ENCODE measurements around the gene MCIDAS.

MCIDAS gene

DNA sequence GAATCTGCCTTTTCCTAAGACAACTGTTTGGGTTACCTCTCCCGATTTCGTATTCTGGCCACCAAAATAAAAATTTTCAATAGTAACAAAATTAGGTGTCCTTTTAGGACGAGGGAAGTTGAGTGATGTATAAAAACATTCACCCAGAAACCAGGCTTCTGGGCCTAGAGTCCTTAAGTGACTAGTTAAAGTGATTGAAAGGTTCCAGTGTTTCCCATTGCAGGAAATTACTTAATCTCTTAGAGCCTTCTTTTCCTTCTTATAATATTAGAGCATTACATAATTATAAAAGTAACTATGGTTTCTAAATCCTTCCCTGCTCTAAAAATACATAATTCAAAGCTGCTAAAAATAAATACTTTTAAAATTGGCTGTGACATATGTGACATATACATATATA lies 7.3 kb downstream of the MCIDAS start:
- peaks cover 10% of the 10 kb centered on the region for H3K4me1 ChIP-seq (ENCODE audit: insufficient read depth, low read length)
- no peak overlapping the region for H3K4me3 ChIP-seq (ENCODE audit: low read depth in 1 of 2, low read length in 2 of 2)
- peaks cover 3% of the 10 kb centered on the region for H3K9me3 ChIP-seq (ENCODE audit: low read length)
- peaks cover 46 to 54% of the 10 kb centered on the region in 2 donors for H3K27me3 ChIP-seq (ENCODE audit: control insufficient read depth in 1 of 2, insufficient read depth in 2 of 2, low read length in 2 of 2)
- no peak overlapping the region for H3K27ac ChIP-seq (ENCODE audit: low read depth, low read length)
- no peaks in the 10 kb centered on the region for H3K36me3 ChIP-seq (ENCODE audit: insufficient read depth, low read length)
- H3K9ac ChIP-seq (ENCODE audit: low read length): no peak overlapping the region

DNA sequence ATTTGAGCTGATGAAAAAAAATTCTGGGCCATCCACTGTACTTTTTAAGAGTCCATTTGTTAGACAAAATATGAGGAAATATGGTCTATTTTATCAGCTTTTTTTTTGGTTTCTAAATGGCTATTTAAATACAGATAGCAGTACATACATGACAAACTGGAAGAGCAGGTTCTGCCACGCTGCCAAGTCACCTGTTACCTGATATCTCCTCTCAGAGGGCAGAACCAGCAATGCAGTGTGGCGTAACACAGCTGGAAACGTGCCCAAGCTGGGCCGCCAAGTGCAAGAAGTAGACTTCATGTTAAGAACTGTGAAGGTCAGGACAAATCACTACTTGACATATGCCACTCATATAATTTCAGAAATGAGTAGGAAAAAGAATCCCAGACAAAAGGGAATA lies 8.1 kb downstream of the MCIDAS start:
- Histone ChIP-seq H3K36me3 (ENCODE audit: insufficient read depth, low read length) (no peaks in the 10 kb centered on the region), H3K4me3 (ENCODE audit: low read depth in 1 of 2, low read length in 2 of 2) (no peak overlapping the region), H3K27ac (ENCODE audit: low read depth, low read length) (no peak overlapping the region), H3K9me3 (ENCODE audit: low read length) (no peaks in the 10 kb centered on the region), H3K9ac (ENCODE audit: low read length) (no peak overlapping the region), H3K4me1 (ENCODE audit: insufficient read depth, low read length) (peaks cover 10% of the 10 kb centered on the region), H3K27me3 (ENCODE audit: control insufficient read depth in 1 of 2, insufficient read depth in 2 of 2, low read length in 2 of 2) (peaks cover 38 to 46% of the 10 kb centered on the region in 2 donors)

DNA sequence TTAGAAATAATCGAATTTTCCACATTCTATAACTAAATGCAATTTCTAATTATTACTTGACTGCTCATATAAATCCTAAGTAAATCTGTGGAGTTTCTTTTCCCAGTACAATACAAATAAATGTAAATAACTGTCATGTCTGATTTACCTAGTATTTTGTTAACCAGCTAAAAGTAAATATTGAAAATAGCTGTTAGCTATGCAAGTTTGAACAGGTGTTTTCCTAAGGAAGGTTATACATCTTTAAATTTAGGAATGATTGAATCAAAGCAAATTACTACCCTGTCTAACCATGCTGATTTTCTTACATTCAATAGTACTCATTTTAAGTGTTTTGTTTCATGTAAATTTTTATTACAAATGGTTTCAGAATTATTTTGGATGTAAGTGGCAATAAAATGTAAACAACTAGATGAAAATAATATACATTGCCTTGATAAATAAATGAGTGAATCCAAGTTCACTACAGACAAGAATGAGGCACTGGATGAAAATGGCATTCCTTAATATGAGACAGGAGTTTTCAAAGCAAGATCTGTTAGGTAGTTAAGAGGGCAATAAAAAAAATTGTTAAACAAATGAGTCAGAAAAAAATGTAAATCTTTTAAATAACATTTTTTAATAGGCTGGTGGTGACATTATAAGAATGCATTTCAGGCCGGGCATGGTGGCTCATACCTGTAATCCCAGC lies 15.8 kb downstream of the MCIDAS start:
- Histone ChIP-seq H3K27me3 (ENCODE audit: control insufficient read depth in 1 of 2, insufficient read depth in 2 of 2, low read length in 2 of 2) (no peaks in the 10 kb centered on the region), H3K9ac (ENCODE audit: low read length) (no peak overlapping the region), H3K36me3 (ENCODE audit: insufficient read depth, low read length) (no peaks in the 10 kb centered on the region), H3K4me3 (ENCODE audit: low read depth in 1 of 2, low read length in 2 of 2) (no peak overlapping the region), H3K27ac (ENCODE audit: low read depth, low read length) (no peak overlapping the region), H3K9me3 (ENCODE audit: low read length) (no peaks in the 10 kb centered on the region), H3K4me1 (ENCODE audit: insufficient read depth, low read length) (no peaks in the 10 kb centered on the region)

DNA sequence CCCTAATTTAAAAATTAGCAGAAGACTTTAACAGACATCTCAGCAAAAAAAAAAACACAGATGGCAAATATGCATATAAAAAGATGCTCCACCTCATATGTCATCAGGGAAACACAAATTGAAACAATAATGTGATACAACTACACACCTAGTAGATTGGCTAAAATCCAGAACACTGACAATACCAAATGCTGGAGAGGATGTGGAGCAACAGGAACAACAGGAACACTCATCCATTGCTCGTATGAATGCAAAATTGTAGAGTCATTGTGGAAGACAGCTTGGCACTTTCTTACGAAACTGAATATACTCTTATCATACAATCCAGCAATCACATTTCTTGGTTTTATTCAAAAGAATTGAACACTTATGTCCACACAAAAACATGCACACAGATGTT lies 22.1 kb downstream of the MCIDAS start:
- Histone ChIP-seq H3K27ac (ENCODE audit: low read depth, low read length) (no peak overlapping the region), H3K9me3 (ENCODE audit: low read length) (no peaks in the 10 kb centered on the region), H3K27me3 (ENCODE audit: control insufficient read depth in 1 of 2, insufficient read depth in 2 of 2, low read length in 2 of 2) (no peaks in the 10 kb centered on the region), H3K36me3 (ENCODE audit: insufficient read depth, low read length) (no peaks in the 10 kb centered on the region), H3K4me3 (ENCODE audit: low read depth in 1 of 2, low read length in 2 of 2) (no peak overlapping the region), H3K9ac (ENCODE audit: low read length) (no peak overlapping the region), H3K4me1 (ENCODE audit: insufficient read depth, low read length) (no peaks in the 10 kb centered on the region)

DNA sequence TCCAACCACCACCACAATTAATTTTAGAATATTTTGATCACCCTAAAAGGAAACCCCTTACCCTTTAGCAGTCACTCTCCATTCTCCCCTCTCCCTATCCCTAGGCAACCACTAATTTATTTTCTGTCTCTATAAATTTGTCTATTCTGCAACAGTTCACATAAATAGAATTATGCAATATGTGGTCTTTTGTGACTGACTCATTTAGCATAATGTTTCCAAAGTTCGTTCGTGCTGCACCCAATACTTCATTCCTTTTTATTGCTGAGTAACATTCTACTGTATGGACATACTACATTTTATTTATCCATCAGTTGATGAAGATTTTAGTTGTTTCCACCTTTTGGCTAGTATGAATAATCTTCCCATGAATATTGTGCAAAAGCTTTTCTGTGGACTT lies 36.0 kb downstream of the MCIDAS start:
- Histone ChIP-seq H3K27me3 (ENCODE audit: control insufficient read depth in 1 of 2, insufficient read depth in 2 of 2, low read length in 2 of 2) (peaks cover 0 to 6% of the 10 kb centered on the region in 2 donors), H3K4me1 (ENCODE audit: insufficient read depth, low read length) (no peaks in the 10 kb centered on the region), H3K4me3 (ENCODE audit: low read depth in 1 of 2, low read length in 2 of 2) (no peak overlapping the region), H3K9ac (ENCODE audit: low read length) (no peak overlapping the region), H3K36me3 (ENCODE audit: insufficient read depth, low read length) (no peaks in the 10 kb centered on the region), H3K27ac (ENCODE audit: low read depth, low read length) (no peak overlapping the region), H3K9me3 (ENCODE audit: low read length) (no peaks in the 10 kb centered on the region)

DNA sequence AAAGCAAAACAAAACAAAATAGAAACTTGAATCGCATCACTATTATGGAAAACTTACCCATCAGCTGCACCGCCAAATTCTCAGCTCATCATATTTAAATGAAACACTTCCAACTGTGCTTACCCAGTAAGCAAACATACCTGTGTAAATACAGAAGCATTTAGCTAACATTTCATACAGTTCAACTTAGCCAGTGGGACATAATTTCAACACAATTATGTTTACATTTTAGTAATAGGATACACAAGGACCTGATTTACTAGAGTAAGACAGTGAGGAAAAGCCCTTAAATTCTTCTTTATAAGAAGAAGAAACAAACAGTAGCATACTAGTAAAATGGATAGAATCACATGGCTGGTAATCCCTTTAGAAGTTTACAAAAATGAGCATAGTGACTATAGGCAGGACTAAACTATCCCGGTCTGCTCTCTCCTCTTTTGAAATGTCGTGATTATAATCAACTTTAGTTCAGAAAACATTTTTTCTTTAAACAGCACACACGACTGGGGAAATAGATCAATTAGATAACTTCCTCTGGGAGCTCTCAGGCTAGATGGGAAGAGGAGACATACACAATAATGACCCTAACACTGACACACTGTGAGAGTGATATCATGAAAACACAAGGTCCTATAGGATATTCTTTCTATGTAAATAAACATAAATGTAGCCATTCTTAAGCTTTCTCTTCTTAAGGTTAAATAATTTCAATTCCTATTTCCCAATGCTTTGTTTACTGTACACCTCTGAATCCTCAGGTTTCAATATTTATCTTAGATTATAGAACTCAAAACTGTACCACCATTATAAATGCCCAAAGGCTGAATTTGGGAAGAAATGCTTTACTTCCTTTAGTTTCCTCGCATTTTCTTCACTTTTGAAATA lies 38.2 kb downstream of the MCIDAS start:
- H3K9me3 ChIP-seq (ENCODE audit: low read length): no peaks in the 10 kb centered on the region
- H3K27me3 ChIP-seq (ENCODE audit: control insufficient read depth in 1 of 2, insufficient read depth in 2 of 2, low read length in 2 of 2): peaks cover 0 to 6% of the 10 kb centered on the region in 2 donors
- H3K36me3 ChIP-seq (ENCODE audit: insufficient read depth, low read length): no peaks in the 10 kb centered on the region
- H3K9ac ChIP-seq (ENCODE audit: low read length): no peak overlapping the region
- H3K4me1 ChIP-seq (ENCODE audit: insufficient read depth, low read length): no peaks in the 10 kb centered on the region
- no peak overlapping the region for H3K27ac ChIP-seq (ENCODE audit: low read depth, low read length)
- H3K4me3 ChIP-seq (ENCODE audit: low read depth in 1 of 2, low read length in 2 of 2): no peak overlapping the region

DNA sequence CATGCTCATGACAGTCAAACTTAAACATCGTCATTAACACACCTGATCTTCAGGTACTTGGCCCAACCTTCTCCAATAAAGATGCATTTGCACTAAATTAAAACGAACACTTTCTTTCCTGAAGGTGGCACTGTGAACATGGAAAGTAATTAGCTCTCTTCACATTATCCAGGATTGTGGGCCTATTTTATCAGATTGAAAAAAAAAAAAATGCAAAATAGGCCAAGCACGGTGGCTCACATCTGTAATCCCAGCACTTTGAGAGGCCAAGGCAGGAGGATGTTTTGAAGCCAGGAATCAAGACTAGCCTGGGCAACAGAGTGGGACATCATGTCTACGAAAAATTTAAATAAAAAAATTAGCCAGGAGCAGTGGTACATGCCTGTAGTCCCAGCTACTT lies 39.7 kb downstream of the MCIDAS start:
- H3K27ac ChIP-seq (ENCODE audit: low read depth, low read length): no peak overlapping the region
- H3K9ac ChIP-seq (ENCODE audit: low read length): no peak overlapping the region
- no peaks in the 10 kb centered on the region for H3K4me1 ChIP-seq (ENCODE audit: insufficient read depth, low read length)
- no peaks in the 10 kb centered on the region for H3K36me3 ChIP-seq (ENCODE audit: insufficient read depth, low read length)
- no peak overlapping the region for H3K4me3 ChIP-seq (ENCODE audit: low read depth in 1 of 2, low read length in 2 of 2)
- peaks cover 0 to 6% of the 10 kb centered on the region in 2 donors for H3K27me3 ChIP-seq (ENCODE audit: control insufficient read depth in 1 of 2, insufficient read depth in 2 of 2, low read length in 2 of 2)
- H3K9me3 ChIP-seq (ENCODE audit: low read length): peaks cover 4% of the 10 kb centered on the region

DNA sequence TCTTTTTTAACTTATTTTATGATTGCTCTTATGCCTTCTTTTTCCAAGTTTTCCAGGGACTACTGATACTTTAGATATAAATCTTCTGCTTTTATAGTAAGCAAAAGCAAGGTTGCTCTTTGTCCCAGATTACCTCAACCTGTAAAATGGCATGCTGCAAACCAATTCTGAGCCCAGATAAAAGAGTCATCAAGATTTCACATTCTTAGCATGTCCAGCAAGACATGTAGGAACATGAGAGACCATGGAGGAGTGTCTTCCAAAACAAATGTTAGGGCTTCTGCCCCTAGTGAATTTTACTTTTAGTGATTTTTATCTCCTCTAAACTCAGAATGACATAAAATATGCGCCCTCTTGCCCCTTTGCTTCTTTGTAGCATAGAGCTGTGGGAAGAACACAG lies 47.1 kb downstream of the MCIDAS start:
- peaks cover 6% of the 10 kb centered on the region for H3K4me1 ChIP-seq (ENCODE audit: insufficient read depth, low read length)
- H3K9me3 ChIP-seq (ENCODE audit: low read length): peaks cover 4% of the 10 kb centered on the region
- no peak overlapping the region for H3K27ac ChIP-seq (ENCODE audit: low read depth, low read length)
- no peak overlapping the region for H3K9ac ChIP-seq (ENCODE audit: low read length)
- no peak overlapping the region for H3K4me3 ChIP-seq (ENCODE audit: low read depth in 1 of 2, low read length in 2 of 2)
- H3K27me3 ChIP-seq (ENCODE audit: control insufficient read depth in 1 of 2, insufficient read depth in 2 of 2, low read length in 2 of 2): peaks cover 27 to 41% of the 10 kb centered on the region in 2 donors
- H3K36me3 ChIP-seq (ENCODE audit: insufficient read depth, low read length): no peaks in the 10 kb centered on the region

DNA sequence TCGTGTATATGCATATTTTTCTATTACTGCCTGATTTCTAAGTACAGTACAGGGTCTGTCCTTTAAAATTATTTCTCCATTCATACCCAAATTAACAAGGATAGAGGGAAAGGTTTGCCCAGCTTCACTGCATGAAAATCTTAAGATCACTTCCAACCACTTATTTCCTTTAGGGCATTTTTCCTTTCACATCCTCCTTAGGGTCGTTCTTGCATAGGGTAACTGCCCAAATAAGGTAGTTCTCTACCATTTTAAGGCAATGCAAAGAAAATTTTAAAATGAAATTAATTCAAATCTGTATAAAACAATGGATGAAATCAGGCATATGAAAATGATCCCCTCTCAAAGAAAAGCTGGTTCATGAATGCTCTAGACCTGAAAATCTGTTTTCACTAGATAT lies 50.0 kb downstream of the MCIDAS start:
- Histone ChIP-seq H3K27me3 (ENCODE audit: control insufficient read depth in 1 of 2, insufficient read depth in 2 of 2, low read length in 2 of 2) (peaks cover 51 to 63% of the 10 kb centered on the region in 2 donors), H3K9ac (ENCODE audit: low read length) (no peak overlapping the region), H3K4me3 (ENCODE audit: low read depth in 1 of 2, low read length in 2 of 2) (no peak overlapping the region)

DNA sequence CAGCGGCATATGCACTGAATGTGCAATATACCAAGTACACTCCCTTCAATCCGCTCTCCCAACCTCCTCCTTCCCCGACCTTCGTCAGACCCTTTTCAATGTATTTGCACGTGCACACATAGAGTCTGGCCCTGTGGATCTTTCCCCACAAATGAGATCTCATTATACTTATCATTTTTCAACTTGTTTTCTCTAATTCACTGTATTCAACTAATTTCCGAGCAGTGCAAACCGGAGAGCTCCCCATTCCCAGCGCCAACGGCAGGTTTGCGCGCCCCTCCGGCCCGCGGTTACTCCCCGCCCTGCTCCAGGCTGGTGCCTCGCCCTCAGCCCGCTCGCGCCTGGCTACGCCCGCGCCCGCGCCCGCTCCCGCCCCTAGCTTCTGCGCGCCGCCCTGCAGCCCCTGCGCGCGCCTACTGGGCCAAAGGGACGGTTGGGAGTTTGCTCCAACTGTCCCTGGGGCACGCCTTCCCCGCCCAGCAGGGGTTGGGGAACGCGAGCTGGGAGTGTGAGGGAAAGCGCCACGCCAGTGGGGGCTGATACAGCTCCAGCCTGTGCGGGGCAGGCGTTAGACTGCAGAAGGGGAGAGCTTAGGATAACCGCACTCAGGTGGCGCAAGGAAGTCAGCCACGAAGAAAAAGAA lies 50.8 kb downstream of the MCIDAS start:
- peaks cover 51 to 63% of the 10 kb centered on the region in 2 donors for H3K27me3 ChIP-seq (ENCODE audit: control insufficient read depth in 1 of 2, insufficient read depth in 2 of 2, low read length in 2 of 2)
- peaks cover 22% of the 10 kb centered on the region for H3K4me1 ChIP-seq (ENCODE audit: insufficient read depth, low read length)
- no peaks in the 10 kb centered on the region for H3K9me3 ChIP-seq (ENCODE audit: low read length)
- no peak overlapping the region for H3K27ac ChIP-seq (ENCODE audit: low read depth, low read length)
- no peaks in the 10 kb centered on the region for H3K36me3 ChIP-seq (ENCODE audit: insufficient read depth, low read length)
- H3K4me3 ChIP-seq (ENCODE audit: low read depth in 1 of 2, low read length in 2 of 2): peak overlapping the region in 1 of 2 donors; percentile 14
- H3K9ac ChIP-seq (ENCODE audit: low read length): no peak overlapping the region

More for the DNA sequence above, 50.0 kb downstream of the MCIDAS start:
- H3K36me3 ChIP-seq (ENCODE audit: insufficient read depth, low read length): no peaks in the 10 kb centered on the region
- peaks cover 22% of the 10 kb centered on the region for H3K4me1 ChIP-seq (ENCODE audit: insufficient read depth, low read length)
- no peaks in the 10 kb centered on the region for H3K9me3 ChIP-seq (ENCODE audit: low read length)
- H3K27ac ChIP-seq (ENCODE audit: low read depth, low read length): no peak overlapping the region

DNA sequence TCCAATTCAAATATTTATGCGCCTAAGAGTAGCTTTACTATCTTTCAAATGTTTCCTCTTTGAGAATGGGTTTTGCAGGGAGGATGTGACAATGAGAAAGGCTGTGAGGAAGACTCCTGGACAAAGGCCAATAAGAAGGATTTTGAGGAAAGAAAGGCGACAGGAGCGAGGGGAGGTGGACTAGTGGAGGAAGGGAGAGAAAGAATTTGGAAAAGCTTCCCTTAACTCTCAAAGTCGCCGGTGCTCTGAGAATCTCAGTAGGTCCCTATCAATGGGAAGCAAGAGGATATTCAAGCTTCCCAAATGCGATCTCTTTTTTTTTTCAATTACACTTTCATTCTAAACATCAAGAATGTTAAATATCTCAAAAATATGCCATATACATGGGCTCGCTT lies 51.3 kb downstream of the MCIDAS start:
- Histone ChIP-seq H3K27me3 (ENCODE audit: control insufficient read depth in 1 of 2, insufficient read depth in 2 of 2, low read length in 2 of 2) (peaks cover 51 to 63% of the 10 kb centered on the region in 2 donors), H3K4me1 (ENCODE audit: insufficient read depth, low read length) (peaks cover 22% of the 10 kb centered on the region), H3K9me3 (ENCODE audit: low read length) (no peaks in the 10 kb centered on the region), H3K9ac (ENCODE audit: low read length) (no peak overlapping the region), H3K36me3 (ENCODE audit: insufficient read depth, low read length) (no peaks in the 10 kb centered on the region), H3K27ac (ENCODE audit: low read depth, low read length) (no peak overlapping the region), H3K4me3 (ENCODE audit: low read depth in 1 of 2, low read length in 2 of 2) (peak overlapping the region in 1 of 2 donors; percentile 14)
